Gastrocnemius medialis (tissue), 4 donors: ENCODE measurements around the gene PLG.

Experiments used
- CTCF ChIP-seq, 5 experiments: fragments of 450-650 bp in 3 of 5; fragments of 200-600 bp in 2 of 5; sonication (generic) in 2 of 5; IDR thresholded peaks in 4 of 5; conservative IDR thresholded peaks in 1 of 5; 1 replicate in 4 of 5; 2 replicates in 1 of 5; pipeline ENCODE4 v1.5.1; 2016 to 2019; ENCODE audit warnings: antibody characterized with exemption in 5 of 5, mild to moderate bottlenecking in 3 of 5, moderate library complexity in 3 of 5
- POLR2A ChIP-seq, 2 donors: fragments of 450-650 bp; IDR thresholded peaks; one replicate each; pipeline ENCODE4 v1.6.1; 2017; ENCODE audit warnings: antibody characterized with exemption in 2 of 2, mild to moderate bottlenecking in 2 of 2, moderate library complexity in 2 of 2

GRCh38 chr6:160788806-160789205, 86.8 kb downstream of the PLG start:
- no peak for TF ChIP-seq CTCF (IDR thresholded peaks at IDR 0.05 in 4 of 5, conservative IDR thresholded peaks at IDR 0.05 in 1 of 5)
- TF ChIP-seq POLR2A (IDR thresholded peaks at IDR 0.05): no peak
